ENCODE data around the gene CYS1.

Gene CYS1

DNA sequence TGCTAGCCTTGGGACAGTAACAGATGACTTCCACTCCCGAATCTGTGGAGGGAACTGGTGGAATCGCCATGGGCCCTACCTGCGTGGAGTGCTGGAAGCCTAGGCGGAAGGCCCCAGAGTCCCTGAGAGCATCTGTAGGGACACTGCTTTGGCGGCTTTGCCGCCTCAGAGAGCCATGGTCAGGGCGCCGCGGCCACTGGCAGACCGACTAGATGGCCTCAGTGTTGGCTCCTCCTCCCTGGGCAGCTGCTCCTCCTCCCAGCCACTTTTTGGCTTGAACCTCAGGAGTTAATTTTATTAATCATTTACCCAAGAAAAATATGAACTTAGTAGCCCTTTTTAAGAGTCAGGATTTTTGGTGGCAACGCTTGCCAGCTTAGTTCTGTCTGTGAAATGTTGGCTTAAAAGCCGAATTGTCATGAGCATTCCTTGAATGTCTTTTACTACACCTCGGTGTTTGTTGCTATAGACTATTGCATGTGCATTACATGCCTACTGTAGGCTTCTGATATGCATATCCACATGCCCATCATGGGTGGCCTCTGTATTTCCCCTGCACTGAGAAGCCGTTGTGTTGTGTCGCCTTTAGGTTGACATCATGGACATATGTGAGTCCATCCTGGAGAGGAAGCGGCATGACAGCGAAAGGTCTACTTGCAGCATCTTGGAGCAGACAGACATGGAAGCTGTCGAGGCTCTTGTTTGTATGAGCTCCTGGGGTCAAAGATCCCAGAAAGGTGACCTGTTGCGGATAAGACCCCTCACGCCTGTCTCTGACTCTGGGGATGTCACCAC lies 34.5 kb downstream of the CYS1 start:
- H4K20me1 ChIP-seq (ENCODE audit: insufficient read depth, low read length) = no peaks in the 10 kb centered on the region
- H3K4me2 ChIP-seq (ENCODE audit: low read length) = no peak overlapping the region
- H3K27ac ChIP-seq (ENCODE audit: low read depth, low read length, poor library complexity, severe bottlenecking) = no peak overlapping the region
- H3K9ac ChIP-seq (ENCODE audit: low read length) = no peak overlapping the region
- no peaks in the 10 kb centered on the region for H3K9me2 ChIP-seq (ENCODE audit: low read depth, low read length)
- peaks cover 8% of the 10 kb centered on the region; the same call in 1 of the 2 replicates for H3K27me3 ChIP-seq (ENCODE audit: insufficient read depth, low read length)
- H3K4me3 ChIP-seq (ENCODE audit: low read depth, low read length, poor library complexity, severe bottlenecking) = no peak overlapping the region
- H3F3A ChIP-seq (ENCODE audit: insufficient read depth, low read length) = no peaks in the 10 kb centered on the region
- no peaks in the 10 kb centered on the region for H3K4me1 ChIP-seq (ENCODE audit: insufficient read depth, low read length, severe bottlenecking)
- no peaks in the 10 kb centered on the region for H3K79me2 ChIP-seq (ENCODE audit: insufficient read depth, low read length)
- no peaks in the 10 kb centered on the region for H3K36me3 ChIP-seq (ENCODE audit: insufficient read depth, low read length)
- 0 out of 2 replicates have a peak, but pooled peaks cover 4% of the 10 kb centered on the region for H3K9me3 ChIP-seq (ENCODE audit: low read length)
- H2AFZ ChIP-seq (ENCODE audit: low read length) = no peak overlapping the region
- TF ChIP-seq, protein P1, sequence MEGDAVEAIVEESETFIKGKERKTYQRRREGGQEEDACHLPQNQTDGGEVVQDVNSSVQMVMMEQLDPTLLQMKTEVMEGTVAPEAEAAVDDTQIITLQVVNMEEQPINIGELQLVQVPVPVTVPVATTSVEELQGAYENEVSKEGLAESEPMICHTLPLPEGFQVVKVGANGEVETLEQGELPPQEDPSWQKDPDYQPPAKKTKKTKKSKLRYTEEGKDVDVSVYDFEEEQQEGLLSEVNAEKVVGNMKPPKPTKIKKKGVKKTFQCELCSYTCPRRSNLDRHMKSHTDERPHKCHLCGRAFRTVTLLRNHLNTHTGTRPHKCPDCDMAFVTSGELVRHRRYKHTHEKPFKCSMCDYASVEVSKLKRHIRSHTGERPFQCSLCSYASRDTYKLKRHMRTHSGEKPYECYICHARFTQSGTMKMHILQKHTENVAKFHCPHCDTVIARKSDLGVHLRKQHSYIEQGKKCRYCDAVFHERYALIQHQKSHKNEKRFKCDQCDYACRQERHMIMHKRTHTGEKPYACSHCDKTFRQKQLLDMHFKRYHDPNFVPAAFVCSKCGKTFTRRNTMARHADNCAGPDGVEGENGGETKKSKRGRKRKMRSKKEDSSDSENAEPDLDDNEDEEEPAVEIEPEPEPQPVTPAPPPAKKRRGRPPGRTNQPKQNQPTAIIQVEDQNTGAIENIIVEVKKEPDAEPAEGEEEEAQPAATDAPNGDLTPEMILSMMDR (IDR thresholded peaks at IDR 0.05; ENCODE audit: low read length) = no peak
- TF ChIP-seq EZH2 (IDR thresholded peaks at IDR 0.05; ENCODE audit: borderline replicate concordance, low read length) = no peak

DNA sequence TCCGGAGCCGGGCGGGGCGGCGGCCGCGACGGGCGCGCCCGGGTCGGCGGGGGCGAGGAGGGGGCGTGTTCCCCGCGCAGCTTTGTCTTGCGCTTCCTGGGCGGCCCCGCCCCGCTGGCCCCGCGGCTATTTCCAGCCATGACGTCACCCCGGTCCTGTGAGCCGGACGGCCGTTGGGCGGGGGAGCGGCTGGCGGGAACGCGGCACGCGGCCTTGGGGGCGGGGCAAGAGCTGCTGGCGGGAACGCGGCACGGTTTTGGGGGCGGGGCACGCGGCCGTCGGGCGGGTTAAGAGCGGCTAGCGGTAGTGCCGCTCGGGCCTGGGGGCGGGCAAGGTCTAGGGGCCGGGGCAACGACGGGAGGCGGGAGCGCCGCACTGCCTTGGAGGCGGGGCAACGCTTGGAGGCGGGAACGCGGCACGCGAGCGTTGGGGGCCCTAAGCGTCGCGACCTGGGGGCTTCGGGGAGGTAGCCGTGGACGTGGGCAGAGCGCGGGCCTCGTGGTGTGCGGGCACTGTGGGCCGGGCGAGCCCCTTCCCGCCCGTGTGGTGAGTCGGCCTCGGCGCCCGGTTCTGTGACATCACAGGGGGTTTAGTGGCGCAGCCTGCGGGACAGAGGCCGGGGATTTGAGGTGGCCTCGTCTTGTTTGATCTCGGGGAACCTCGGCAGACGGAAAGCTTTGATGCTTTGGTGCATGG lies 36.2 kb downstream of the CYS1 start:
- Histone ChIP-seq H3K4me3 (ENCODE audit: low read depth, low read length, poor library complexity, severe bottlenecking) (peak overlapping the region; percentile 40), H3K4me2 (ENCODE audit: low read length) (no peak overlapping the region; the same call in 1 of the 2 replicates)
- TF ChIP-seq, protein P1 (IDR thresholded peaks at IDR 0.05; ENCODE audit: low read length) = no peak
- no peak for TF ChIP-seq EZH2 (IDR thresholded peaks at IDR 0.05; ENCODE audit: borderline replicate concordance, low read length)

DNA sequence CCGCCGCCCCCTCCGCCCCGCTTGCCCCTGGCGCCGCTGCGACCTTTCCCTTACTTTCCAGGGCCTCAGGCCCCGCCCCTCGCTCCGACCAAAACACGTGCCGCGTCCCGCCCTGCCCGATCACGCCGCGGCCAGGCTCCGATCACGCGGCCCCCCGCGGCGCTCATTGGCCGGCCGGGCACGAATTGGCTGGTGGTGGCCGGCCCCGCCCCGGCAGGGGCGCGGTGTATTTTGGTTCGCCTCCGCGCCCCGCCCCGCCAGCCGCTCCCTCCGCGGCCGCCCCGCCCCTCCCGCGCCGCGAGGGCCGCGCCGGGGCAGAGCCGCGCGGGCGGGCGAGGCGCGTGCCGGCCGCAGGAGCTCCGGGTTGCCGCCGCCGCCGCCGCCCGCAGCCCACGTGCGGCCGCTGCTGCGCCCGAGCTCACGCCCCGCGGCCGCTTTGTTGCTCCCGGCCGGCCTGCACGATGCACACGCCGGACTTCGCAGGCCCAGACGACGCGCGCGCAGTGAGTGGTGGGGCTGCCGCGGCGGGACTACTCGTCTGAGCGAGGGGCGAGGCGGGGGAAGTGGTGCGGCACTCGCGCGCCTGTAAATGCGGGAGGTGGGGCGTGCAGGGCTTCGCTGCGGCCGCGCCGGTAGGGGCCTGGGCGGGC lies 36.8 kb downstream of the CYS1 start, which contains the start of gene KLF11:
TSS of gene KLF11 (plus strand) at position 295 of the 650 bp plus-strand sequence. CDS start at position 462, 167 bp downstream.
- H3K9me2 ChIP-seq (ENCODE audit: low read depth, low read length) = no peaks in the 10 kb centered on the region
- TF ChIP-seq, protein P1 (IDR thresholded peaks at IDR 0.05; ENCODE audit: low read length) = no peak
- TF ChIP-seq EZH2 (IDR thresholded peaks at IDR 0.05; ENCODE audit: borderline replicate concordance, low read length) = no peak
- H2AFZ ChIP-seq (ENCODE audit: low read length) = no peak within 1 kb of the TSS
- H3K4me1 ChIP-seq (ENCODE audit: insufficient read depth, low read length, severe bottlenecking) = no peaks in the 10 kb centered on the region
- 0 out of 2 replicates have a peak, but pooled peaks cover 4% of the 10 kb centered on the region for H3K9me3 ChIP-seq (ENCODE audit: low read length)
- no peaks in the 10 kb centered on the region for H3F3A ChIP-seq (ENCODE audit: insufficient read depth, low read length)
- peak within 1 kb of the TSS; percentile 40 for H3K4me3 ChIP-seq (ENCODE audit: low read depth, low read length, poor library complexity, severe bottlenecking)
- H3K27me3 ChIP-seq (ENCODE audit: insufficient read depth, low read length) = peaks cover 8% of the 10 kb centered on the region; the same call in 1 of the 2 replicates
- H3K36me3 ChIP-seq (ENCODE audit: insufficient read depth, low read length) = no peaks in the 10 kb centered on the region
- no peak within 1 kb of the TSS for H3K9ac ChIP-seq (ENCODE audit: low read length)
- H3K4me2 ChIP-seq (ENCODE audit: low read length) = no peak within 1 kb of the TSS; the same call in 1 of the 2 replicates
- H3K27ac ChIP-seq (ENCODE audit: low read depth, low read length, poor library complexity, severe bottlenecking) = no peak within 1 kb of the TSS
- no peaks in the 10 kb centered on the region for H3K79me2 ChIP-seq (ENCODE audit: insufficient read depth, low read length)
- H4K20me1 ChIP-seq (ENCODE audit: insufficient read depth, low read length) = no peaks in the 10 kb centered on the region

More for the DNA sequence above, 36.2 kb downstream of the CYS1 start:
- Histone ChIP-seq H2AFZ (ENCODE audit: low read length) (no peak overlapping the region), H3K4me1 (ENCODE audit: insufficient read depth, low read length, severe bottlenecking) (no peaks in the 10 kb centered on the region), H4K20me1 (ENCODE audit: insufficient read depth, low read length) (no peaks in the 10 kb centered on the region), H3K9me2 (ENCODE audit: low read depth, low read length) (no peaks in the 10 kb centered on the region), H3F3A (ENCODE audit: insufficient read depth, low read length) (no peaks in the 10 kb centered on the region), H3K27ac (ENCODE audit: low read depth, low read length, poor library complexity, severe bottlenecking) (no peak overlapping the region), H3K36me3 (ENCODE audit: insufficient read depth, low read length) (no peaks in the 10 kb centered on the region), H3K79me2 (ENCODE audit: insufficient read depth, low read length) (no peaks in the 10 kb centered on the region), H3K9ac (ENCODE audit: low read length) (no peak overlapping the region), H3K27me3 (ENCODE audit: insufficient read depth, low read length) (peaks cover 8% of the 10 kb centered on the region; the same call in 1 of the 2 replicates), H3K9me3 (ENCODE audit: low read length) (0 out of 2 replicates have a peak, but pooled peaks cover 4% of the 10 kb centered on the region)

All from OCI-LY1 (cell line).